Measurements from ENCODE around the gene RICTOR.
"Not testable (repeated sequence)": the region's sequence is repeated elsewhere in the genome, so short reads cannot be mapped to it uniquely, and the experiment has no call there.

Gene RICTOR

DNA sequence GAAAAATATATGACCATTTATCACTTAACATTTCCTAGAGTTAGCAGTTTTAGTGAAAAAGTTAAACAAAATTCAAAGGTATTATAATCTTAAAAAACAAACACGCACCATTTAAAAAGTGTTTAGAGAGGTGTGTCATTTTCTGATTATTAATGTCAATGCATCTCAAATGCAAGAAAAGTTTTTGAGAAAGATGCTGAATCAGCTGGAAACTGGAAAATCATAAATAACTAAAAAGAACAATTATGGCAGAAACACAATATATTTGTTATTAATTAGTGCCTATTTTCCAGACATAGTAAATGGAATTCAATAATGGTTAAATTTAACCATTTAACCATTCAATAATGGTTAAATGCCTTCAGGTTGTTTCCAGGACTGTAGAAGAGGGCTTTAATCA lies 64.9 kb downstream of the RICTOR start:
- no peak for DNase-seq

DNA sequence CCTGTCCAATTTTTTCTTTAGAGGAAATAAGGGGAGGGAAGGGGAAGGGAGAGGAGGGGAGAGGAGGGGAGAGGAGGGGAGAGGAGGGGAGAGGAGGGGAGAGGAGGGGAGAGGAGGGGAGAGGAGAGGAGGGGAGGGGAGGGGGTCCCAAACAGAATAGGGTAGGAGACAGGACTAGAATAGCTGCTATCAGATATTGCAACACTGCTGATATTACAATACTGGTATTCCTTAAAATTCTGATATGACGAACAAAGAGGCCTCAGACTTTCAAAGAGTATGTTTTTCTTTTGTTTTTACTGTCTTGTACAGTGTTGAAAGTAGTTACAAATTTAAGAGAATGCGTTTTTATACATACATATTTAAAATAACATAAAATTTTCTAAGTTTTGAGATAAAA lies 67.5 kb downstream of the RICTOR start:
- DNase-seq: no peak

DNA sequence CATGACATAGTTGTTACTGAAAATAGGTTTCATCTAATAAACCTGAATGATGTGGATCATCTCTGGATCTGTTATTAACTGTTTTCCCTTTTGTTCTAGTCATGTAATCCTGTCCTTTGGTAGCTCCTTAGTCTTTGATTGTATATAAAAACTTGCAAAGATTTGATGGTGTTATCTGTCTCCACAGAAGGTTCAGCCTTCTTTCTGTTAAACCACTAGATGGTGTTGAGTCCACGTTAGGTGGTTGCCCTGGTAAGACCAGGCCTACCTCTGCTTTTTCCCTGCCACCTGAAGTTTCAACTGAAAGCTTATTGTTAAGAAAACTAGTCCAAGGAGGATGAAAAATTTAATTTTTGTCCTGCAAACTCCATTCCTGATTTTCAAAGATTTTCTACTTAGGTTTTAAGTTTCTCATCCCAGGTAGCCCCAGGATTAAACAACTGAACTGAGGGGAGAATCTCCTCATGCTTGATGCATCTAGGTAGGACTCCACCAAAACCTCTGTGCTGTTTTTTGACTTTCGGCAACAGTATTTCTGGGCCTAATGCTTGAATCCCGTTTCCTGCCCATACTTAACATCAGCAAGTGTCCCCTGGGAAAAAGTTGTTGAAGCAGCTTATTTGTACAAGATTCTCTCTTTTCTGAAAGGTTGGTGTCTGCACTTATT lies 68.5 kb downstream of the RICTOR start:
- no peak for DNase-seq

DNA sequence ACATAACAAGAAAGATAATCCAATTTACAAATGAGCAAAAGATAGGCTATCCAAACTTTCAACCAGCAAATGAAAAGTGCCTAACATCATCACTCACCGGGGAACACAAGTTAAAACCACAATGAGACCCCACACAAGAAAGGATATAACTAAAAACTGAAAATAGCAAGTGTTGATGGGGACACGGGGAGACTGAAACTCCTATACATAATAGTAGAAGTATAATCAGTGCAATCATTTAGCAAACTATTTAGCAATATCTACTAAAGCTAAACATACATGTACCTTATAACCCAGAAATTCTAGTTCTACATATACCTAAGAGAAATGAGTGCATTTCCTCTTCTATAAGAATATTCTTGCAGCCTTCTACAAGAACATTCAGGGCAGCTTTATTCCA lies 72.5 kb downstream of the RICTOR start:
- no peak for DNase-seq

GRCh38 chr5:38999037-38999436 lies 75.2 kb downstream of the RICTOR start:
- DNase-seq: no peak

- DNase-seq: no peak
These were observed 76.6 kb downstream of the RICTOR start for GRCh38 chr5:38997591-38997990.

- DNase-seq: no peak
These were observed 78.1 kb downstream of the RICTOR start for GRCh38 chr5:38996123-38996522.

GRCh38 chr5:38994324-38994927 lies 79.8 kb downstream of the RICTOR start:
- DNase-seq: peak; percentile 28

- not testable (repeated sequence) for DNase-seq
These were observed 84.1 kb downstream of the RICTOR start for GRCh38 chr5:38989974-38990719.

GRCh38 chr5:38985909-38986452 lies 88.2 kb downstream of the RICTOR start:
- DNase-seq: no peak

DNA sequence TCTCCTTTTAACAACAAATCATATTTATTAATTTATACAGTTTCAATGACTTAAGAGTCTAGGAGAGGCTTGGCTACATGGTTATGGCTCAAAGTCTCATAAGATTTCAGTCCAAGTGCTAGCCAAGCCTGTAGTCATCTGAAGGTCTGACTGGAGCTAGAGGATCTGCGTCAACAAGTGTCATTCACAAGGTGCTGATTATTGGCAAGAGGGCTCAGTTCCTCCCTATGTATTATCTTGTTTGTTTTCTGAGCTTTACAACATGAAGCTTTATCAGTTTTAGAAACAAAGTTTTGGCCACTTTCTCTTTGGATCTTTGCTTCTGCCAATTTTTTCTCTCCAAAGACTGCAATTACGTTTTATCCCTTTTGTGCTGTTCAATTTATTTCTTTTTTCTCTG lies 94.7 kb downstream of the RICTOR start:
- no peak for DNase-seq

GRCh38 chr5:38978036-38978435 lies 96.2 kb downstream of the RICTOR start:
- DNase-seq: no peak

DNA sequence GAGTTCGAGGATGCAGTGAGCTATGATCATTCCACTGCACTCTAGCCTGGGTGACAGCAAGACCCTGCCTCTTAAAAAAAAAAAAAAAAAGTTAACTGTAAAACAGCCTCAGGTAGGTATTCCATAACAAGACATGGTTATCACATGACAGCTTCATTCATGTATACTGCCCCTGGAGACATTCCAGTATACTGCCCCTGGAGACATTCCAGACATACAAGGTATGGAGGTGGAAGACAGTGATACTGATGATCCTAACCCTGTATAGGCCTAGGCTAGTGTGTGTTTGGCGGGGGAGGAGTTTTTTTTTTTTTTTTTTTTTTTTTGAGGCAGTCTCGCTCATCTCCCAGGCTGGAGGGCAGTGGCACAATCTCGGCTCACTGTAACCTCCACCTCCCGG lies 105.5 kb downstream of the RICTOR start:
- no peak for DNase-seq

- DNase-seq: no peak
These were observed 112.5 kb downstream of the RICTOR start for GRCh38 chr5:38961691-38962090.

- no peak for DNase-seq
These were observed 120.7 kb downstream of the RICTOR start for GRCh38 chr5:38953426-38954012.

DNA sequence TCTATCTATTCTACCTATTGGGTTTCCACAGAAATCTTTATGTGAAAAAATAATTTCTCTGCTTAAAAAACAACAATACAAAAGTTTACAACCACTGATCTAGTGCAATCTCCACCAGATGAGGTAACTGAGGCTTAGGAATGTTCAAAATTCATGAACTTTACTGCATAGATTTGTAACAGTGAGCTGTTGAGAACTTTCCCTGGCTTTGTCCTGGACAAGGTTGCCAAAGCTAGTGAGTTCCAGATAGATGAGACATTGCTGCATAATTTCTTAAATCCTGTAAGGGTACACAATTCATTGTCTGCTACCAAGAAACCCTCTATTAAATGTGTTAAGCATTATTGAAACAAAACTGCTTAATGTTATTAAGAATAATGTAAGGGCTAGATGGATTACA lies 125.7 kb downstream of the RICTOR start:
- no peak for DNase-seq

DNA sequence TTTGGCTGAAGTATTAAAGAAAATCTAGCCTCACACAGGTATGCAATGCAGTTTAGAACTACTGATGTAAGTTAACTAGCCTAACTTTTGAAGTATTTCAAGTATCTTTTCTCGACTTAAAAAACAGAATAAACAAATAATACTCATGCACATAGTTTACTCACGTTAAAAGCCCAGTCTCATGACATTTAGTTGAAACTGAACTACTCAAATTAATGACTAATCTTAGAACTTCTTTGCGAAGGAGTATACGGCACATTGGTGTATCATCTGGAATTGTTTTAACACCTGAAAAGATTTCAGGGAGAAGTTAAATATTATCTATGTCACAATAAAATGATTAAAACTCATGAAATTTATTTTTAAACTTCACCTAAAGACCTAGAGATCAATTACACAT lies 129.9 kb downstream of the RICTOR start:
- DNase-seq: no peak

GRCh38 chr5:38941912-38942311 lies 132.3 kb downstream of the RICTOR start:
- no peak for DNase-seq

- no peak for DNase-seq
These were observed 133.9 kb downstream of the RICTOR start for GRCh38 chr5:38940230-38940858.

DNA sequence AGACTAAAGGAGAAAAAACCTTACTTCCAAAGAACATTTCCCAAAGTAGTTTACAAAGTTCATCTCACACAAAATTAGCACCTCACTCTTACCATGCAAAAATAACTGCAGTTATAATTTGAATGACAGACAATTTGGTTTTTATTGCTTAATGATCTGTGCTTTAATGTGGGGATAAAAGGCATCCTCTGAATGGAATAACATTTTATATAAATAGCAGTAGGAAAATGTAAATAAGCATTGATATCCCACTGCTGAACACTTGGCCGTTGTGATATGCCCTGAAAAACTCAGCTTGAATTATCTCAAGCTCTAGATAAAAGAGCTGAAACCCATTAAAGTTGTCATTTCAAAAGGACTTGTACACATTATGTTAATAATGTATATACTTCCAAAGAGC lies 135.2 kb downstream of the RICTOR start:
- no peak for DNase-seq

GRCh38 chr5:38938424-38938823 lies 135.8 kb downstream of the RICTOR start:
- no peak for DNase-seq

DNA sequence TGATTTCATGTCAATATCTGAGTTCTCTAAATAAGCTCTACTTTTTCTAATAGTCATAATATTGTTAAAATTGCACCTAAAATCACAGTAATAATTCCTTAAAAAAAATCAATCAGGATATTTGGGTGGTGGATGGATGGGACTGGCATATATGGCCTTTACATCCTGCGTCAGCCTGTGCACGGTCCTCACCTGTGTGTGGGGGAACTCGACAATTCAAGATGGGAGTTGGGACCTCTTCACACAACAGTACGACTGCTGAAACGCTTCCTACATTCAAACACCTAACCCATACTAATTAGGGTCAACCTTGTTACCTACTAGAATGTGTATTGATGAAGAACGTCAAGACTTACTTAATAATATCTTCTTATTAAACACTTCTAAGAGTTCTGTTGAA lies 137.9 kb downstream of the RICTOR start:
- no peak for DNase-seq

GRCh38 chr5:38935437-38935836 lies 138.8 kb downstream of the RICTOR start:
- DNase-seq: no peak

Measured in NCI-H524 treated with DMSO at 0.1 percent for 48 hours (cell line).